Effector CD8-positive, alpha-beta T cell (primary cell): ENCODE measurements around the gene ADI1.
A peak's percentile ranks its signal among the peaks of the same experiment; 100 is the strongest.

Source experiments
- DNase-seq: peaks from one replicate; lab custom pipeline; 2025; lab: John Stamatoyannopoulos, UW
- total RNA-seq, 4 experiments: gene quantifications; one replicate each; lab custom pipeline; 2026; lab: John Stamatoyannopoulos, UW

The ADI1 gene
- 25.5 to 35.4 (median 26.7) reads per million in 4 experiments for total RNA-seq

GRCh38 chr2:3519255-3520205 is at the start of gene ADI1:
TSS of gene ADI1 (minus strand) at chr2:3519531. CDS start at chr2:3519487, 44 bp downstream.
- DNase-seq = peak; percentile 67

- DNase-seq = no peak
Observed at GRCh38 chr2:3566806-3567205, 47.5 kb upstream of the ADI1 start.

- DNase-seq = no peak
Observed at GRCh38 chr2:3565117-3565516, 45.8 kb upstream of the ADI1 start.

GRCh38 chr2:3563521-3563976 is 44.2 kb upstream of the ADI1 start:
- DNase-seq = no peak

GRCh38 chr2:3558205-3559014 is 39.1 kb upstream of the ADI1 start, which contains the start of gene RNASEH1:
TSS of gene RNASEH1 (minus strand) at chr2:3558333. CDS start at chr2:3558260, 73 bp downstream.
- DNase-seq = peak; percentile 97

- DNase-seq = no peak
Observed at GRCh38 chr2:3557639-3558204, 38.4 kb upstream of the ADI1 start.

- no peak for DNase-seq
Observed at GRCh38 chr2:3553946-3554345, 34.6 kb upstream of the ADI1 start.

- no peak for DNase-seq
Observed at GRCh38 chr2:3547915-3548314, 28.6 kb upstream of the ADI1 start.

GRCh38 chr2:3545788-3546478 is 26.6 kb upstream of the ADI1 start:
- DNase-seq = no peak

- no peak for DNase-seq
Observed at GRCh38 chr2:3543023-3543683, 23.8 kb upstream of the ADI1 start.

- no peak for DNase-seq
Observed at GRCh38 chr2:3542107-3542506, 22.8 kb upstream of the ADI1 start.

GRCh38 chr2:3539836-3540235 is 20.5 kb upstream of the ADI1 start:
- no peak for DNase-seq

GRCh38 chr2:3536682-3537632 is 17.6 kb upstream of the ADI1 start:
- DNase-seq = no peak

GRCh38 chr2:3535794-3536681 is 16.7 kb upstream of the ADI1 start:
- DNase-seq = no peak

GRCh38 chr2:3535467-3535793 is 16.1 kb upstream of the ADI1 start:
- DNase-seq = no peak

- DNase-seq = no peak
Observed at GRCh38 chr2:3534251-3534814, 15.0 kb upstream of the ADI1 start.

- DNase-seq = no peak
Observed at GRCh38 chr2:3533836-3534235, 14.5 kb upstream of the ADI1 start.

- DNase-seq = no peak
Observed at GRCh38 chr2:3532941-3533340, 13.6 kb upstream of the ADI1 start.
